GM18498 (cell line): ENCODE results near the gene NEUROD1.

ENCODE experiments used
- ATAC-seq: cut with Tn5 transposase; IDR thresholded peaks from one replicate; pipeline ENCODE4 v1.9.1; 2021; ENCODE audit warnings: mild to moderate bottlenecking, moderate library complexity; ENCODE audit not compliant: unreplicated experiment

Gene NEUROD1

GRCh38 chr2:181680937-181681811, 857 bp upstream of the NEUROD1 start:
- no peak for ATAC-seq

DNA sequence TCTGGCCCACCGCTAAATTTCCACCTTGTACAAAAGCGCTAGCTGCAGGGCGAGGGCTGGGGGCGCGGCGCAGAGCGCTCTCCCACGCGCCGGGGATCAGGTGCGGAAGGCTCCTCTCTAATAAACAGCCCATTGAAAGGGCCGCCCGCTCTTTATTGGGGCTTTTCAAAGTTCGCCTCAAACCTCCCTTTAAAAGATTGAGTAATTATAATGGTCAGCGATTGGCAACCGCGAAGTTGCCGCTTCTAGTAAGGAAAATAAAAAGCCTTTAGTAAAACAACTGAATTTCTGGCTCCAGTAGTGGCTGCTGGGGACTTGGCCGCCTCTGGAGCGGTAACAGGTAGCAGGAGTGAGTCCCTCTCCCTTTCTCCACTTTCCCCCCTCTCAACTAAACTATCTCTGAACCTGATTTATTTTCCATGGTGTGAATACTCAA, 755 bp downstream of the NEUROD1 start:
- ATAC-seq, result no peak

- no peak for ATAC-seq
These were observed 1.3 kb downstream of the NEUROD1 start for GRCh38 chr2:181678861-181679543.

- ATAC-seq, result peak; percentile 56
These were observed 2.3 kb downstream of the NEUROD1 start for GRCh38 chr2:181677912-181678586.

DNA sequence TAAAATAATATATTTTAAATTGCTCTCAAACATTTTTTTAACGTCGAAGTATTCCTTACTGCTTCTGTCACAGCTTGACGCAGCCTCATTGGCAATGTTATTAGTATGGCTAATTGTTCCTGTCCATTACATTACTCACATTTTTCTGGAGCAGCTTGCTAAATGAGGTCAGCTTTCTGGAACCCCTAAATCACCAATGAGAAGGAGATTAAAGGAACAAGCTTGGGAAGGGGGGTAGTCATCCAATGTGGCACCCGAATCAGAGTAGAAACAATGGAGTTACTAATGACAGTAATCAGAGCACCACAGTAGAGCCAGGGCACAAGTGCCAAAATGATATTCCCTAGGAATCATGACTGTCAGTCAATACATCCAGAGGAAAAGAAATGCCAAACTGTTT, 5.1 kb downstream of the NEUROD1 start:
- ATAC-seq, result no peak

- no peak for ATAC-seq
These were observed 5.9 kb downstream of the NEUROD1 start for GRCh38 chr2:181674461-181674860.

GRCh38 chr2:181673173-181673572, 7.1 kb downstream of the NEUROD1 start:
- ATAC-seq, result peak; percentile 24

DNA sequence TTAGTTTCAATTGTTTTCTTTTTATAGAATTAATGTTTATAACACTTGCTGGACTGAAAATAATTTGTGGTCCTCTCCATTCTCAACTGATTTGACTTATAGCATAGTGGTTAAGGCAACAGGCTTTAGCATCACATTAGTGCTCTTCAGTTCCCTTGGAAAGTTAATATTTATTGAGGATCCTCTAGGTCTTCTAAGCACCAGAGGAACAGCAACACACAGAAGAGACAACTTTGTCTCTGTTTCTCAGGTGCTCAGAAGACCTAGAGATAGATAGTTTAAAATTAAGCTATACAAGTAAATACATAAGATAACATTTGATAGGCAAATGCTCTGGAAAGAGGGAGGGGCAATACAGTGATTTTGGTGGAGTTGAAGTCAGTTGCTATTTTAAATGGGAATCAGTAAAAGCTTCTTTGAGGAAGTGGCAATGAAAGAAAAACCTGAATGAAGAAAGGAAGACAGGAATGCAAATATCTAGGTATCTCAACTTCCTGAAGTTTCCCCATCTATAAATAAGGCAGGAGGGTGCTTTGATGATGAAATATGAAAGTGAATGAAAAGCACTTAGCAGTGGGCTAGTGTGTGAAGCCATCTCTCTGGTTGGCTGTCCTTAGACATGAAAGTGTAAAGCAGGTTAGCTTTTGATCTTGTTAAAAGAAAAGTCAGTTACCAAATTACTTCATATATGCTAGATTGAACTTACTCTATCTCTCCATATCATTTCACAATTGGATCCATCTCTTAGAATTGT, 7.9 kb downstream of the NEUROD1 start:
- peak; percentile 86 for ATAC-seq

DNA sequence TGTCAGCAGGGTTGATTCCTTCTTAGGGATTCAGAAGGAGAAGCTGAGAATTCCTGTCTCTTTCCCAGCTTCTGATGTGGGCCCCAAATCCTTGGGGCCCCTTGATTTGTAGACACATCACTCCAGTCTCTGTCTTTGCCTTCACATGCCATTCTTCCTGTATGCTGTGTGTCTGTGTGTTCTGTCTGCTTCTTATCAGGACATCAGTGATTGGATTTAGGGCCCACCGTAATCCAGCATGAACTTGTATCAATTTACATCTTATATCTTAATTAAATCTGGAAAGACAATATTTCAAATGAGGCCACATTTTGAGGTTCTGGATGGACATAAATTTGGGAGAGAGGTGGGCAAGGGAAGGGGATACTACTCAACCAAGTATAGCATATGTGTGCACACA, 9.7 kb downstream of the NEUROD1 start:
- no peak for ATAC-seq

DNA sequence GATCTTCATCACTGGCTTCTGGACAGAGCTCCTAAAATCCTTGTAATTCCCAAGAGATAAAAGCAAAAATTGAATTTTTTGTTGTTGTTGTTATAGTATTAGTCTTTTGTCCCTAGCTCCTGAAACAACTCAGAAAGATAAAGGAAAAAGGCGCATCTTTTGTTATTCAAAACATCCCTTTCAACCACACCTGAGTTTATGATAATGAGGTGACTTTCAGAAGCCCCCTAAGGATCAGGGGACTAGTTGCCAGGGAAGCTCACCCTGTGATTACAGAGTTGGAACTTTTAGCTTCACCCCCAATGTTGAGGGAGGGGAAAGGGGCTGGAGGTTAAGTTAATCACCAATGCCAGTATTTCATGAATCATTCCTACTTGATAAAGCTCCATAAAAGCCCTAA, 13.1 kb downstream of the NEUROD1 start:
- ATAC-seq, result no peak

DNA sequence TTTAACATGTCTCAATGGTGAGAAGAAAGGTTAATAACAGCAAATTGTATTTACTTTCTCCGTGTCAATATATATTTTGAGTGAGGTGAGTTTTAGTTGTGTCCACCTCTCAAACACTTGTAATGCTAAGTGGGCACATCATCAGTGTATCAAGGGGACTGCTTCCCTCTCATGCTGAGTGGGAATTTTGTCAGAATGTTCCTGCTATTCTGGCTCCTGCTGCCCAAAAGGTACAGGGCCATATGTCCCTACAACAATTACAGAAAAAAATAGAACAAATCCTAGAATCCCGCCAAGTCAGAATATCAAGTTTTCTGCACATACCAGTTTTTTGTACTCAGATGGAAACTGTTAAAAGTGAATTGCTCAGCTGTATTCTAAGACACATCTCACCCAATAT, 18.0 kb downstream of the NEUROD1 start:
- no peak for ATAC-seq

DNA sequence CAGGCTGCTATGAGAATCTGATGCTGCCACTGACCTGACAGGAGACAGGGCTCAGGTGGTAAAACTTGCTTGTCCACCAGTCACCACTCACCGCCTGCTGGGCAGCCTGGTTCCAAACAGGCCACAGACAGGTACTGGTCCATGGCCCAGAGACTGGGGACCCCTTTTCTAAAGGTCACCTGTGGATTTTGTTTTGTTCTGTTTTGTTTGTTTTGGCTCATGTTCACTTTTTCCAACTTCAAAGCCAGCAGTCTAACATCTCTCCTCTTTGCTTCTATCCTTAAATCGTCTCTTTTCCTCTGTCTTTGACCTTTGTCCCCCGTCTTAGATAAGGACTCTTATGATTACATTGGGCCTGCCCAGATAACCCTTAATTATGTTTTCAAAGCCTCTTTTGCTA, 20.1 kb downstream of the NEUROD1 start:
- no peak for ATAC-seq

GRCh38 chr2:181658444-181658843, 21.9 kb downstream of the NEUROD1 start:
- ATAC-seq, result no peak

DNA sequence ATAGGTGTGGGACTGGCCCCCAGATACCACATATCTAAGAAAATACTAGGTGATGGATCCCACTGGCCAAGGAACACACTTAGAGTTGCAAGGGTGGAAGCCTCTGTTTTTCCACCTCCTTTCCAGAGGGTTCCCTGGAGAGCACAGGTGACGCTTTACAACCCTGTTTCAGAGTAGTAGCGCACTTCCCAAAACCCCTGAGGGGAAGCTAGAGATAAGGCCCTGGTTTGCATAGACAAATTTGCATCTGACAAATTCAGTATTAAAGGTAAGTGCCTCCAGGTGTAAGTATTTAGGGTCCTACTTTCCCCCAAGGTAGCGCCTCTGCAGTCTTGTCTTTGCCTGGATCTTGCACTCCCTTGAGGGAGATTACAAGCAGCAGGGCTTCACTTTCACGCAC, 22.9 kb downstream of the NEUROD1 start:
- no peak for ATAC-seq

GRCh38 chr2:181656450-181657291, 23.6 kb downstream of the NEUROD1 start, which contains the start of gene CERKL:
Gene CERKL (minus strand): TSS chr2:181657105. CDS start chr2:181657006, 99 bp downstream.
- peak; percentile 95 for ATAC-seq

GRCh38 chr2:181655519-181655918, 24.8 kb downstream of the NEUROD1 start:
- no peak for ATAC-seq

- no peak for ATAC-seq
These were observed 30.8 kb downstream of the NEUROD1 start for GRCh38 chr2:181649436-181649979.

DNA sequence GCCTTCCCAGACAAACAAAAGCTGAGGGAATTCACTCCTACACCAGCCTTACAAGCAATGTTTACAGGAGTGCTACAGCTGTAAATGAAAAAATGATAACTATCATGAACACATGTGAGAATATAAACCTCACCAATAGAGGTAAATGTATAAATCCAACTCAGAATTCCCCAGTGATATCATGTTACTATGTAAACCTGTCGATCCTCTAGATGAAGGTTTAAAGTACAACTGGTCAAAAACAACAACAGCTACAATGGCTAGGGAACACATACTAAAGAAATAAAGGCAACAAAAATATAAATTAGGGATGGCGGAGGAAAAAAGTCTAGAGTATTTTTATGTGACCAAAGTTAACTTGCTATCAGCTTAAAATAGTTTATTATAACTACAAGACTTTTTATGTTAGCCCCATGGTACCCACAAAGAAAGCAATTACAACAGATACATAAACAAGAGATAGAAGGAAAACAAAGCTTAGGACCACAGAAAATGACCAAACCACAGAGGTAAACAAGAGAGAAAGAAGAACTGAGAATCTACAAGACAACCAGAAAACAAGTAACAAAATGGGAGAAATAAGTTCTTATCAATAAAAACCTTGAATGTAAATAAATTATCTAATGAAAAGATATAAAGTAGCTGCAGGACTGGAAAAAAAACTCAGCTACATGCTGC, 31.7 kb downstream of the NEUROD1 start:
- no peak for ATAC-seq

GRCh38 chr2:181646415-181646987, 33.8 kb downstream of the NEUROD1 start:
- peak; percentile 50 for ATAC-seq
